ENCODE results near the gene EBF3.

The EBF3 gene

GRCh38 chr10:129967579-129968019 lies 3.5 kb upstream of the EBF3 start:
- TF ChIP-seq POLR2AphosphoS5 (IDR thresholded peaks at IDR 0.05; ENCODE audit: low read depth, low read length) (no peak), SIN3A (IDR thresholded peaks at IDR 0.05; ENCODE audit: borderline replicate concordance, insufficient read depth, low read length) (no peak), TAF1 (IDR thresholded peaks at IDR 0.05; ENCODE audit: borderline replicate concordance, insufficient read depth, low read length) (no peak), FOXP2 (optimal IDR thresholded peaks at IDR 0.05; ENCODE audit: borderline replicate concordance, extremely low read depth, extremely low read length, insufficient read depth) (no peak)
- TF ChIP-seq, protein P1, sequence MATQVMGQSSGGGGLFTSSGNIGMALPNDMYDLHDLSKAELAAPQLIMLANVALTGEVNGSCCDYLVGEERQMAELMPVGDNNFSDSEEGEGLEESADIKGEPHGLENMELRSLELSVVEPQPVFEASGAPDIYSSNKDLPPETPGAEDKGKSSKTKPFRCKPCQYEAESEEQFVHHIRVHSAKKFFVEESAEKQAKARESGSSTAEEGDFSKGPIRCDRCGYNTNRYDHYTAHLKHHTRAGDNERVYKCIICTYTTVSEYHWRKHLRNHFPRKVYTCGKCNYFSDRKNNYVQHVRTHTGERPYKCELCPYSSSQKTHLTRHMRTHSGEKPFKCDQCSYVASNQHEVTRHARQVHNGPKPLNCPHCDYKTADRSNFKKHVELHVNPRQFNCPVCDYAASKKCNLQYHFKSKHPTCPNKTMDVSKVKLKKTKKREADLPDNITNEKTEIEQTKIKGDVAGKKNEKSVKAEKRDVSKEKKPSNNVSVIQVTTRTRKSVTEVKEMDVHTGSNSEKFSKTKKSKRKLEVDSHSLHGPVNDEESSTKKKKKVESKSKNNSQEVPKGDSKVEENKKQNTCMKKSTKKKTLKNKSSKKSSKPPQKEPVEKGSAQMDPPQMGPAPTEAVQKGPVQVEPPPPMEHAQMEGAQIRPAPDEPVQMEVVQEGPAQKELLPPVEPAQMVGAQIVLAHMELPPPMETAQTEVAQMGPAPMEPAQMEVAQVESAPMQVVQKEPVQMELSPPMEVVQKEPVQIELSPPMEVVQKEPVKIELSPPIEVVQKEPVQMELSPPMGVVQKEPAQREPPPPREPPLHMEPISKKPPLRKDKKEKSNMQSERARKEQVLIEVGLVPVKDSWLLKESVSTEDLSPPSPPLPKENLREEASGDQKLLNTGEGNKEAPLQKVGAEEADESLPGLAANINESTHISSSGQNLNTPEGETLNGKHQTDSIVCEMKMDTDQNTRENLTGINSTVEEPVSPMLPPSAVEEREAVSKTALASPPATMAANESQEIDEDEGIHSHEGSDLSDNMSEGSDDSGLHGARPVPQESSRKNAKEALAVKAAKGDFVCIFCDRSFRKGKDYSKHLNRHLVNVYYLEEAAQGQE (IDR thresholded peaks at IDR 0.05; ENCODE audit: insufficient read depth in 1 of 2, low read depth in 2 of 2, low read length in 2 of 2) = no peak

DNA sequence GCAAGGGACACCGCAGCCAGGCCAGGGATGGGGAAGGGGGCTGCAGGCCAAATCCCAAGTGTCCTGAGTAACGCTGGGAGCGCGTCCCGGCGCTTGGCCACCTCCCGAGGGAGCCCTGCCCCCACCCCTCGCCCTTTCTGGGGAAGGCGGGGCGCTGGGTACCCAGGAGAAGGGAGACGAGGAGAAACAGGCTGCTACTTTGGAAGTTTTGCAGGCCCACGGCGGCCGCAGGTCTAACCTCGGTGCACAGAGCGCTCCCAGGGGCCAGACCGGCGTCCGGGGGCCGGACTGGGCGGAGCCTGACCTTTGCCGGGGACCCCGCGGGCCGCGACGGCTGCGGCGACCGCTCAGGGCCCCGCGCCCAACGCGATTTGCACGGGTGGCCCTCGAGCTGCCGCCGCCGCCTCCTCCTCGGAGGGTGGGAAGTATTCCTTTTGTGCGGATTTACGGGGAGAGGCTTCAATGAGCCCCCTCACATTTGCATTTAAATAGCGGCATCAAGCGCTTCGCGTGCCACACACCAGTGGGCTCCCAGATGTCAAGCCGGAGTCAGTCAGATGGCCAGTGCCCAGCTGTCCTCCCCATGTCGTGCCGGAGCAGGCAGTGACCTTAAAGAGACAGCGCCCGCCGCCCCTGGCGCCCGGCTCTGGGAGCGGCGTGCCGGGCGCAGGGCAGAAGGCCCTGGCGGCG lies 3.0 kb upstream of the EBF3 start:
- no peak for TF ChIP-seq POLR2AphosphoS5 (IDR thresholded peaks at IDR 0.05; ENCODE audit: low read depth, low read length)
- TF ChIP-seq, protein P1 (IDR thresholded peaks at IDR 0.05; ENCODE audit: insufficient read depth in 1 of 2, low read depth in 2 of 2, low read length in 2 of 2) = no peak
- no peak for TF ChIP-seq FOXP2 (optimal IDR thresholded peaks at IDR 0.05; ENCODE audit: borderline replicate concordance, extremely low read depth, extremely low read length, insufficient read depth)
- no peak for TF ChIP-seq TAF1 (IDR thresholded peaks at IDR 0.05; ENCODE audit: borderline replicate concordance, insufficient read depth, low read length)
- no peak for TF ChIP-seq SIN3A (IDR thresholded peaks at IDR 0.05; ENCODE audit: borderline replicate concordance, insufficient read depth, low read length)

GRCh38 chr10:129966370-129966888 lies 2.4 kb upstream of the EBF3 start:
- TF ChIP-seq, protein P1 (IDR thresholded peaks at IDR 0.05; ENCODE audit: insufficient read depth in 1 of 2, low read depth in 2 of 2, low read length in 2 of 2) = no peak
- TF ChIP-seq SIN3A (IDR thresholded peaks at IDR 0.05; ENCODE audit: borderline replicate concordance, insufficient read depth, low read length) (no peak), POLR2AphosphoS5 (IDR thresholded peaks at IDR 0.05; ENCODE audit: low read depth, low read length) (no peak), FOXP2 (optimal IDR thresholded peaks at IDR 0.05; ENCODE audit: borderline replicate concordance, extremely low read depth, extremely low read length, insufficient read depth) (no peak), TAF1 (IDR thresholded peaks at IDR 0.05; ENCODE audit: borderline replicate concordance, insufficient read depth, low read length) (no peak)

DNA sequence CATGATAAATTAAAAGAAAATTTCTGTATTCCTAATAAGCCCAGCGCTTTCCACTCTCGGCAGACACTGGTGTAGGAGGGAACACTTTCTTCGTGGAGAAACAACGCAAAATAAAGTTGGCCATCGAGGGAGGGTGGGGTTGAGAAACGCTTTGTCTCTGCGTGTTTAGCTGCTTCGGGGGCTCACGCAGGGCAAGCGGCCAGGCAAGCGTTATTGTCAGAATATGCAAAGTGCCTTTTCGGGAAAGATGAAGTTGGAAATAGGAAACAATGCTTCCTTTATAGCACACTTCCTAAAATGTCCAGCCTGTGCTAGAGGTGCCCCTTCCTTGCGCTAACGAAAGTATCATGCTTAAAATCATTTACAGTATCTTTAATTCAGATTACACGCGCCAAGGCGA lies 1.9 kb upstream of the EBF3 start:
- TF ChIP-seq POLR2AphosphoS5 (IDR thresholded peaks at IDR 0.05; ENCODE audit: low read depth, low read length) (no peak), TAF1 (IDR thresholded peaks at IDR 0.05; ENCODE audit: borderline replicate concordance, insufficient read depth, low read length) (no peak), FOXP2 (optimal IDR thresholded peaks at IDR 0.05; ENCODE audit: borderline replicate concordance, extremely low read depth, extremely low read length, insufficient read depth) (no peak), SIN3A (IDR thresholded peaks at IDR 0.05; ENCODE audit: borderline replicate concordance, insufficient read depth, low read length) (no peak)
- TF ChIP-seq, protein P1 (IDR thresholded peaks at IDR 0.05; ENCODE audit: insufficient read depth in 1 of 2, low read depth in 2 of 2, low read length in 2 of 2) = no peak

All from PFSK-1 (cell line).